Kidney epithelial cell (primary cell): ENCODE measurements around the gene MLEC. TPM values are rescaled to one million over a fixed set of nuclear protein-coding genes. Genes with fewer than 3 reads are reported as not detected.

Experiments
- DNase-seq: peaks from one replicate; pipeline ENCODE4 v3.0.0-alpha.2; 2010; ENCODE audit warnings: low read depth
- H3K27me3 ChIP-seq: 2 replicates; pipeline ENCODE4 v1.6.0; 2011; ENCODE audit warnings: low read length; ENCODE audit not compliant: control insufficient read depth, insufficient read depth
- H3K36me3 ChIP-seq: 2 replicates; pipeline ENCODE4 v1.5.1; 2011; ENCODE audit warnings: low read length; ENCODE audit not compliant: control insufficient read depth, insufficient read depth
- H3K4me3 ChIP-seq: 2 replicates; pipeline ENCODE4 v1.5.1; 2011; ENCODE audit warnings: low read depth, mild to moderate bottlenecking, control low read depth, low read length
- CTCF ChIP-seq: IDR thresholded peaks from 2 replicates; pipeline ENCODE4 v1.5.1; 2011; ENCODE audit warnings: mild to moderate bottlenecking, moderate library complexity, low read length, control low read depth, inconsistent platforms; ENCODE audit not compliant: insufficient read depth, poor library complexity, severe bottlenecking
- total RNA-seq: library from RNA; depleted of rRNA; stranded (reverse); fragments of >200 nt; gene quantifications from 2 replicates; pipeline ENCODE4 v1.2.3, GENCODE V29; 2015

Gene MLEC
- total RNA-seq, 1 donor from 2014 or later, result 82.3 TPM

- H3K36me3 ChIP-seq, result peaks cover 1% of the 10 kb centered on the region
- no peaks in the 10 kb centered on the region for H3K27me3 ChIP-seq
- DNase-seq, result no peak
- H3K4me3 ChIP-seq, result no peak overlapping the region
- no peak for TF ChIP-seq CTCF
Observed at GRCh38 chr12:120690083-120690450, 3.1 kb downstream of the MLEC start.

- Histone ChIP-seq H3K4me3 (no peak overlapping the region), H3K27me3 (no peaks in the 10 kb centered on the region), H3K36me3 (peaks cover 1% of the 10 kb centered on the region)
- TF ChIP-seq CTCF, result no peak
- DNase-seq, result no peak
Observed at GRCh38 chr12:120690978-120691377, 4.0 kb downstream of the MLEC start.

- Histone ChIP-seq H3K27me3 (no peaks in the 10 kb centered on the region), H3K36me3 (peaks cover 1% of the 10 kb centered on the region), H3K4me3 (no peak overlapping the region)
- DNase-seq, result no peak
- no peak for TF ChIP-seq CTCF
Observed at GRCh38 chr12:120692524-120693033, 5.6 kb downstream of the MLEC start.

GRCh38 chr12:120693848-120694247 lies 6.9 kb downstream of the MLEC start:
- no peak for TF ChIP-seq CTCF
- no peaks in the 10 kb centered on the region for H3K27me3 ChIP-seq
- DNase-seq, result no peak
- H3K36me3 ChIP-seq, result peaks cover 2% of the 10 kb centered on the region
- no peak overlapping the region for H3K4me3 ChIP-seq

GRCh38 chr12:120696626-120697025 lies 9.7 kb downstream of the MLEC start:
- no peaks in the 10 kb centered on the region for H3K27me3 ChIP-seq
- no peak for TF ChIP-seq CTCF
- no peak for DNase-seq
- H3K4me3 ChIP-seq, result no peak overlapping the region
- H3K36me3 ChIP-seq, result peaks cover 4% of the 10 kb centered on the region

- H3K4me3 ChIP-seq, result no peak overlapping the region
- H3K36me3 ChIP-seq, result peaks cover 4% of the 10 kb centered on the region
Observed at GRCh38 chr12:120697344-120697743, 10.4 kb downstream of the MLEC start.

More at GRCh38 chr12:120697344-120697743, 10.4 kb downstream of the MLEC start:
- TF ChIP-seq CTCF, result no peak
- no peaks in the 10 kb centered on the region for H3K27me3 ChIP-seq
- no peak for DNase-seq
